ENCODE measurements around the gene PXDN. TPM values are rescaled to one million over a fixed set of nuclear protein-coding genes. Genes with fewer than 3 reads are reported as not detected.

PXDN gene
- total RNA-seq, result 1.1 and 1.3 TPM in 2 replicates

GRCh38 chr2:1744446-1745170 is at the start of gene PXDN:
Gene PXDN, minus strand, starts transcription at chr2:1744515. Its CDS starts 60 bp downstream, at chr2:1744455.
- intact Hi-C loops (cut with micrococcal nuclease), result no loop called here
- peaks cover 4% of the 10 kb centered on the region for H3K4me1 Mint-ChIP-seq
- peaks cover 34% of the 10 kb centered on the region for H3K27me3 Mint-ChIP-seq
- H3K27ac Mint-ChIP-seq, result no peak within 1 kb of the TSS
- peak within 1 kb of the TSS; percentile 69 for H3K4me3 Mint-ChIP-seq
- no peak for DNase-seq
- H3K9me3 Mint-ChIP-seq, result no peaks in the 10 kb centered on the region
- no peaks in the 10 kb centered on the region for H3K36me3 Mint-ChIP-seq (ENCODE audit: low read depth)

- no peak for DNase-seq
- no peaks in the 10 kb centered on the region for H3K36me3 Mint-ChIP-seq (ENCODE audit: low read depth)
- H3K27ac Mint-ChIP-seq, result no peak overlapping the region
- H3K27me3 Mint-ChIP-seq, result peaks cover 7% of the 10 kb centered on the region
- H3K4me1 Mint-ChIP-seq, result peaks cover 3% of the 10 kb centered on the region
- H3K4me3 Mint-ChIP-seq, result no peak overlapping the region
- no peaks in the 10 kb centered on the region for H3K9me3 Mint-ChIP-seq
- intact Hi-C loops (cut with micrococcal nuclease), result no loop called here
Observed at GRCh38 chr2:1793868-1794445, 49.6 kb upstream of the PXDN start.

- intact Hi-C loops (cut with micrococcal nuclease), result no loop called here
- H3K9me3 Mint-ChIP-seq, result no peaks in the 10 kb centered on the region
- H3K27me3 Mint-ChIP-seq, result peaks cover 3% of the 10 kb centered on the region
- H3K4me1 Mint-ChIP-seq, result peaks cover under 1% of the 10 kb centered on the region
- H3K36me3 Mint-ChIP-seq (ENCODE audit: low read depth), result no peaks in the 10 kb centered on the region
- no peak for DNase-seq
- no peak overlapping the region for H3K27ac Mint-ChIP-seq
- no peak overlapping the region for H3K4me3 Mint-ChIP-seq
Observed at GRCh38 chr2:1793001-1793867, 48.9 kb upstream of the PXDN start.

- intact Hi-C loops (cut with micrococcal nuclease), result no loop called here
- no peaks in the 10 kb centered on the region for H3K36me3 Mint-ChIP-seq (ENCODE audit: low read depth)
- no peaks in the 10 kb centered on the region for H3K9me3 Mint-ChIP-seq
- peaks cover 3% of the 10 kb centered on the region for H3K27me3 Mint-ChIP-seq
- no peaks in the 10 kb centered on the region for H3K4me1 Mint-ChIP-seq
- H3K27ac Mint-ChIP-seq, result no peak overlapping the region
- no peak overlapping the region for H3K4me3 Mint-ChIP-seq
- DNase-seq, result no peak
Observed at GRCh38 chr2:1791685-1792435, 47.5 kb upstream of the PXDN start.

- H3K4me1 Mint-ChIP-seq, result no peaks in the 10 kb centered on the region
- intact Hi-C loops (cut with micrococcal nuclease), result no loop called here
- no peaks in the 10 kb centered on the region for H3K9me3 Mint-ChIP-seq
- H3K36me3 Mint-ChIP-seq (ENCODE audit: low read depth), result no peaks in the 10 kb centered on the region
- no peak overlapping the region for H3K27ac Mint-ChIP-seq
- no peak for DNase-seq
- H3K27me3 Mint-ChIP-seq, result peaks cover 2% of the 10 kb centered on the region
- H3K4me3 Mint-ChIP-seq, result no peak overlapping the region
Observed at GRCh38 chr2:1791006-1791605, 46.8 kb upstream of the PXDN start.

- Mint-ChIP-seq H3K36me3 (ENCODE audit: low read depth) (no peaks in the 10 kb centered on the region), H3K4me3 (no peak overlapping the region), H3K9me3 (no peaks in the 10 kb centered on the region), H3K27ac (no peak overlapping the region), H3K27me3 (peaks cover 2% of the 10 kb centered on the region), H3K4me1 (no peaks in the 10 kb centered on the region)
- DNase-seq, result no peak
- intact Hi-C loops (cut with micrococcal nuclease), result no loop called here
Observed at GRCh38 chr2:1790473-1790872, 46.2 kb upstream of the PXDN start.

GRCh38 chr2:1789610-1790009 is 45.3 kb upstream of the PXDN start:
- Mint-ChIP-seq H3K27ac (no peak overlapping the region), H3K36me3 (ENCODE audit: low read depth) (no peaks in the 10 kb centered on the region), H3K9me3 (no peaks in the 10 kb centered on the region), H3K4me1 (no peaks in the 10 kb centered on the region), H3K27me3 (peaks cover 2% of the 10 kb centered on the region), H3K4me3 (no peak overlapping the region)
- DNase-seq, result no peak
- intact Hi-C loops (cut with micrococcal nuclease), result no loop called here

- Mint-ChIP-seq H3K27me3 (peaks cover 2% of the 10 kb centered on the region), H3K9me3 (no peaks in the 10 kb centered on the region), H3K36me3 (ENCODE audit: low read depth) (no peaks in the 10 kb centered on the region), H3K27ac (no peak overlapping the region), H3K4me3 (no peak overlapping the region), H3K4me1 (no peaks in the 10 kb centered on the region)
- no peak for DNase-seq
- intact Hi-C loops (cut with micrococcal nuclease), result no loop called here
Observed at GRCh38 chr2:1788478-1788959, 44.2 kb upstream of the PXDN start.

- no peaks in the 10 kb centered on the region for H3K36me3 Mint-ChIP-seq (ENCODE audit: low read depth)
- H3K9me3 Mint-ChIP-seq, result no peaks in the 10 kb centered on the region
- H3K27ac Mint-ChIP-seq, result no peak overlapping the region
- DNase-seq, result no peak
- H3K27me3 Mint-ChIP-seq, result peaks cover 2% of the 10 kb centered on the region
- no peaks in the 10 kb centered on the region for H3K4me1 Mint-ChIP-seq
- H3K4me3 Mint-ChIP-seq, result no peak overlapping the region
- intact Hi-C loops (cut with micrococcal nuclease), result no loop called here
Observed at GRCh38 chr2:1787755-1788477, 43.6 kb upstream of the PXDN start.

- H3K4me1 Mint-ChIP-seq, result peaks cover 1% of the 10 kb centered on the region
- no peaks in the 10 kb centered on the region for H3K36me3 Mint-ChIP-seq (ENCODE audit: low read depth)
- H3K27ac Mint-ChIP-seq, result peak overlapping the region; percentile 34
Observed at GRCh38 chr2:1784986-1785617, 40.8 kb upstream of the PXDN start.

GRCh38 chr2:1784087-1784486 is 39.8 kb upstream of the PXDN start:
- Mint-ChIP-seq H3K4me3 (no peak overlapping the region), H3K4me1 (peaks cover 2% of the 10 kb centered on the region), H3K27me3 (peaks cover 2% of the 10 kb centered on the region), H3K9me3 (no peaks in the 10 kb centered on the region), H3K36me3 (ENCODE audit: low read depth) (no peaks in the 10 kb centered on the region), H3K27ac (no peak overlapping the region)
- no peak for DNase-seq
- intact Hi-C loops (cut with micrococcal nuclease), result no loop called here

More at GRCh38 chr2:1784986-1785617, 40.8 kb upstream of the PXDN start:
- Mint-ChIP-seq H3K9me3 (no peaks in the 10 kb centered on the region), H3K4me3 (no peak overlapping the region), H3K27me3 (peaks cover 2% of the 10 kb centered on the region)
- DNase-seq, result no peak
- intact Hi-C loops (cut with micrococcal nuclease), result no loop called here

- Mint-ChIP-seq H3K27ac (peak overlapping the region; percentile 77), H3K4me1 (peaks cover 2% of the 10 kb centered on the region), H3K4me3 (no peak overlapping the region), H3K27me3 (peaks cover 2% of the 10 kb centered on the region), H3K9me3 (no peaks in the 10 kb centered on the region), H3K36me3 (ENCODE audit: low read depth) (no peaks in the 10 kb centered on the region)
- DNase-seq, result no peak
- intact Hi-C loops (cut with micrococcal nuclease), result no loop called here
Observed at GRCh38 chr2:1782514-1782913, 38.2 kb upstream of the PXDN start.

Measured in activated CD4-positive, alpha-beta T cell treated with anti-CD3 and anti-CD28 coated beads, Interleukin-2, amount 10 ng/mL, durations not matched to agents 24 days and 14 days (primary cell).